K562 (cell line): ENCODE results near the gene CSDE1. TPM values are rescaled to one million over a fixed set of nuclear protein-coding genes. Genes with fewer than 3 reads are reported as not detected.

Source experiments
- ATAC-seq: fragments of 200-7000 bp; cut with Tn5 transposase; 3 replicates; pipeline ENCODE4 v1.9.1; 2020; ENCODE audit warnings: moderate library complexity
- BruUV-seq: library from RNA; stranded (reverse); fragments of 400-500 nt; replicated peaks from 2 replicates; lab custom pipeline; 2021; lab: Mats Ljungman, UMichigan
- CTCF ChIA-PET: fragments of 300-600 bp; formaldehyde crosslinking; extraction: SDS; loops from one replicate; lab custom pipeline; 2021; ENCODE audit warnings: low intra/inter-chr PET ratio; lab: Yijun Ruan, JAX
- POLR2A ChIA-PET: fragments of 300-600, 350-650 bp; sonication (Branson Sonifier 250); formaldehyde crosslinking; extraction: SDS; loops from one replicate; lab custom pipeline; 2021; ENCODE audit warnings: antibody characterized with exemption, inconsistent platforms; lab: Yijun Ruan, JAX
- DNase-seq, 4 experiments: peaks; one replicate each; pipeline versions ENCODE4 v3.0.0 to v3.0.0-alpha.2; 2011 to 2018; ENCODE audit warnings: low spot score in 3 of 4, mixed read lengths in 3 of 4; ENCODE audit errors: extremely low read depth in 1 of 4
- FAIRE-seq: peaks from 2 replicates; lab custom pipeline; 2011; peaks lifted over from hg19 to GRCh38; lab: Jason Lieb, UNC
- H2AFZ ChIP-seq: 2 replicates; pipeline ENCODE4 v1.6.0; 2011; ENCODE audit warnings: low read depth, low read length, control low read depth, inconsistent platforms
- H3K27ac ChIP-seq: fragments of 200-600 bp; 3 replicates; pipeline ENCODE4 v1.8.0; 2011; ENCODE audit warnings: low read depth, mild to moderate bottlenecking, control low read depth, inconsistent platforms, low read length, moderate library complexity, mixed read lengths; ENCODE audit errors: extremely low read depth
- H3K27me3 ChIP-seq, 2 experiments: fragments of 300-600 bp in 1 of 2; 2 replicates in 1 of 2; 3 replicates in 1 of 2; pipeline versions ENCODE4 v1.6.0 to v1.8.0; 2011; ENCODE audit warnings: inconsistent platforms in 2 of 2, low read length in 2 of 2, mild to moderate bottlenecking in 1 of 2, mixed read lengths in 1 of 2, moderate library complexity in 1 of 2; ENCODE audit not compliant: control insufficient read depth in 2 of 2, insufficient read depth in 2 of 2
- H3K36me3 ChIP-seq: fragments of 300-600 bp; 3 replicates; pipeline ENCODE4 v1.8.0; 2011; ENCODE audit warnings: mild to moderate bottlenecking, low read length, inconsistent platforms; ENCODE audit not compliant: control insufficient read depth, insufficient read depth
- H3K4me1 ChIP-seq, 2 experiments: fragments of 200-600 bp in 1 of 2; replicated peaks in 1 of 2; 2 replicates in 1 of 2; 3 replicates in 1 of 2; pipeline versions ENCODE4 v1.5.1 to v1.8.0; 2011; ENCODE audit warnings: inconsistent platforms in 2 of 2, low read length in 2 of 2, mild to moderate bottlenecking in 1 of 2, mixed read lengths in 1 of 2, moderate library complexity in 1 of 2; ENCODE audit not compliant: control insufficient read depth in 2 of 2, insufficient read depth in 2 of 2
- H3K4me2 ChIP-seq: 2 replicates; pipeline ENCODE4 v1.6.1; 2011; ENCODE audit warnings: low read length, control low read depth, inconsistent platforms, mixed read lengths; ENCODE audit not compliant: insufficient read depth
- H3K4me3 ChIP-seq: fragments of 200-600 bp; sonication (generic), shearing (Covaris generic); 2 replicates; pipeline ENCODE4 v1.5.1; 2016; ENCODE audit warnings: control low read depth, inconsistent platforms
- H3K79me2 ChIP-seq: fragments of 200-600 bp; 3 replicates; pipeline ENCODE4 v1.8.0; 2011; ENCODE audit warnings: low read length, inconsistent platforms; ENCODE audit not compliant: control insufficient read depth, insufficient read depth
- H3K9ac ChIP-seq, 2 experiments: 2 replicates each; pipeline versions ENCODE4 v1.6.0 to v1.6.1; 2011; ENCODE audit warnings: low read depth in 2 of 2, low read length in 2 of 2, control low read depth in 1 of 2, inconsistent platforms in 1 of 2, mild to moderate bottlenecking in 1 of 2, mixed read lengths in 1 of 2; ENCODE audit not compliant: insufficient read depth in 1 of 2
- H3K9me1 ChIP-seq: one replicate; pipeline ENCODE4 v1.6.0; 2011; ENCODE audit warnings: inconsistent platforms, mild to moderate bottlenecking, low read length, moderate library complexity; ENCODE audit not compliant: control insufficient read depth, insufficient read depth
- H3K9me3 ChIP-seq: replicated peaks from 2 replicates; pipeline ENCODE4 v1.5.1; 2011; ENCODE audit warnings: low read depth, low read length, inconsistent platforms; ENCODE audit not compliant: control insufficient read depth, insufficient read depth
- H4K20me1 ChIP-seq: replicated peaks from 2 replicates; pipeline ENCODE4 v1.6.1; 2011; ENCODE audit warnings: low read length, inconsistent platforms, mixed read lengths; ENCODE audit not compliant: control insufficient read depth, insufficient read depth
- CAMTA2 ChIP-seq: fragments of 250-450 bp; sonication (Bioruptor Pico); conservative IDR thresholded peaks from 2 replicates; pipeline ENCODE4 v1.5.1; 2022
- CREM ChIP-seq: IDR thresholded peaks from 2 replicates; pipeline ENCODE4 v1.6.1; 2014; ENCODE audit warnings: antibody characterized with exemption, low read depth
- EP300 ChIP-seq: IDR thresholded peaks from 2 replicates; pipeline ENCODE4 v1.6.1; 2012; ENCODE audit warnings: low read length, improper control_type of control experiment
- ESRRA ChIP-seq: fragments of 450-650 bp; IDR thresholded peaks from 2 replicates; pipeline ENCODE4 v1.6.1; 2014; ENCODE audit warnings: low read depth, mild to moderate bottlenecking, moderate library complexity, borderline replicate concordance
- GATA2 ChIP-seq: sonication (generic); formaldehyde crosslinking; IDR thresholded peaks from 2 replicates; pipeline ENCODE4 v1.4.0; 2020; ENCODE audit warnings: mild to moderate bottlenecking, missing genetic modification reagents
- MBD1 ChIP-seq: fragments of 250-450 bp; sonication (Bioruptor Pico); IDR thresholded peaks from 2 replicates; pipeline ENCODE4 v1.8.0; 2022; ENCODE audit warnings: inconsistent platforms
- MTA3 ChIP-seq: fragments of 450-650 bp; formaldehyde crosslinking; IDR thresholded peaks from 2 replicates; pipeline ENCODE4 v1.6.1; 2017; ENCODE audit warnings: mild to moderate bottlenecking, borderline replicate concordance
- NFIX ChIP-seq: fragments of 250-450 bp; sonication (Bioruptor Pico); IDR thresholded peaks from 2 replicates; pipeline ENCODE4 v1.4.0; 2020; ENCODE audit warnings: low read depth, mild to moderate bottlenecking, moderate library complexity
- NRF1 ChIP-seq, 2 experiments: fragments of 450-650 bp; IDR thresholded peaks in 1 of 2; conservative IDR thresholded peaks in 1 of 2; 2 replicates each; pipeline ENCODE4 v1.6.1; 2014; ENCODE audit warnings: mild to moderate bottlenecking in 2 of 2
- RAD51 ChIP-seq: fragments of 450-650 bp; IDR thresholded peaks from 2 replicates; pipeline ENCODE4 v1.7.1; 2016; ENCODE audit warnings: low read depth, mild to moderate bottlenecking, borderline replicate concordance
- SIN3A ChIP-seq, 2 experiments: fragments of 150-350 bp in 1 of 2; IDR thresholded peaks; 2 replicates each; pipeline ENCODE4 v1.6.1; 2011 to 2016; ENCODE audit warnings: borderline replicate concordance in 2 of 2, low read depth in 2 of 2, low read length in 2 of 2, mild to moderate bottlenecking in 2 of 2, moderate library complexity in 2 of 2; ENCODE audit not compliant: control insufficient read depth in 1 of 2
- STAT6 ChIP-seq: sonication (generic); formaldehyde crosslinking; IDR thresholded peaks from 2 replicates; pipeline ENCODE4 v1.8.1; 2023; ENCODE audit warnings: mild to moderate bottlenecking, missing genetic modification reagents
- ZNF134 ChIP-seq: fragments of 250-450 bp; sonication (Bioruptor Pico); conservative IDR thresholded peaks from 2 replicates; pipeline ENCODE4 v1.4.0; 2020
- ZNF280B ChIP-seq: fragments of 250-450 bp; sonication (Bioruptor Pico); IDR thresholded peaks from 2 replicates; pipeline ENCODE4 v1.5.1; 2021; ENCODE audit warnings: mild to moderate bottlenecking
- ZNF311 ChIP-seq: fragments of 250-450 bp; sonication (Bioruptor Pico); IDR thresholded peaks from 2 replicates; pipeline ENCODE4 v1.4.0; 2020; ENCODE audit warnings: mild to moderate bottlenecking, moderate library complexity
- ZNF436 ChIP-seq: fragments of 250-450, 450-650 bp; sonication (Bioruptor Pico); formaldehyde crosslinking; IDR thresholded peaks from 2 replicates; pipeline ENCODE4 v1.7.0; 2020; ENCODE audit warnings: mild to moderate bottlenecking
- WGBS: fragments of 100-300 bp; shearing (Covaris generic); methylation state at CpG from one replicate; pipeline ENCODE4 v1.1.6; 2016; ENCODE audit warnings: low coverage, mixed read lengths; ENCODE audit not compliant: insufficient coverage; ENCODE audit errors: missing lambda C conversion rate; 5-methylcytosine and 5-hydroxymethylcytosine counted together
- in situ Hi-C: fragments of 300-500 bp; cut with MboI; formaldehyde crosslinking; loops from 4 replicates; pipeline ENCODE4 v1.15.0; 2018; ENCODE audit warnings: inconsistent platforms, mixed read lengths
- intact Hi-C: fragments of 100-400 bp; cut with micrococcal nuclease; formaldehyde crosslinking; loops from 2 replicates; pipeline ENCODE4 v1.14.2; 2022
- polyA plus RNA-seq, 8 experiments: library from polyadenylated mRNA; depleted of rRNA in 4 of 8; stranded (reverse) in 5 of 8; unstranded in 3 of 8; fragments of >200 nt; fragmentation: Nextera tagmentation in 2 of 8; fragmentation: Illumina TruSeq in 1 of 8; extraction: Ambion mirVana in 2 of 8; extraction: Trizol in 1 of 8; gene quantifications; 2 replicates each; pipeline versions ENCODE4 v1.2.1 to v1.2.3, GENCODE V29; 2011 to 2014; ENCODE audit warnings: inconsistent platforms in 1 of 8, missing spikeins in 1 of 8
- total RNA-seq, 7 experiments: library from RNA; depleted of rRNA in 6 of 7; stranded (reverse); fragments of >200 nt in 6 of 7; fragmentation: Illumina TruSeq in 2 of 7; extraction: Trizol in 2 of 7; gene quantifications; 2 replicates each; pipeline versions ENCODE4 v1.2.1 to v1.2.3, GENCODE V29; 2011 to 2021; ENCODE audit warnings: low replicate concordance in 1 of 7

The CSDE1 gene
- total and polyA plus RNA-seq, 9 of the 15 experiments (the other 6 are each of a cell fraction or from before 2014, with no cell fraction given) = 174 to 538 (median 403) TPM

GRCh38 chr1:114756949-114757454 is 782 bp downstream of the CSDE1 start:
- intact Hi-C loops = loop anchor here (2.0 to 10.0 kb wide), 3 partner anchors 40 to 412 kb away; partner anchors contain the start of genes BCAS2 and NRAS
- in situ Hi-C loops = no loop called here
- FAIRE-seq (no peak), ATAC-seq (peak; percentile 35), DNase-seq (peak in 2 of 4 experiments; percentile 46 to 55)
- H4K20me1 ChIP-seq = peaks cover 48% of the 10 kb centered on the region
- H3K4me3 ChIP-seq = peak overlapping the region; percentile 93
- H3K79me2 ChIP-seq = peaks cover 59% of the 10 kb centered on the region
- peak overlapping the region; percentile 100 for H3K27ac ChIP-seq
- H3K9ac ChIP-seq = peak overlapping the region; percentile 98 to 100
- WGBS = 1% methylated on average over 17 of the region's 17 CpGs
- H3K9me1 ChIP-seq = no peaks in the 10 kb centered on the region
- H2AFZ ChIP-seq = peak overlapping the region; percentile 67
- H3K36me3 ChIP-seq = peaks cover 41% of the 10 kb centered on the region
- POLR2A ChIA-PET = interaction anchor here (0.6 to 3.2 kb wide), 11 partner anchors 9 to 765 kb away, joined by 3 to 17 read pairs (median 4); partner anchors contain the start of gene SIKE1
- H3K27me3 ChIP-seq = no peaks in the 10 kb centered on the region
- CTCF ChIA-PET = no interaction called here
- peaks cover 6% of the 10 kb centered on the region for H3K9me3 ChIP-seq
- peaks cover 3 to 32% of the 10 kb centered on the region in 2 experiments; a peak in 4 of 5 replicates for H3K4me1 ChIP-seq
- H3K4me2 ChIP-seq = peak overlapping the region; percentile 100
- no TSS peak for BruUV-seq
- TF ChIP-seq ZNF280B = no peak
- TF ChIP-seq NFIX (CRISPR knock-in tag) = no peak
- TF ChIP-seq ZNF134 = no peak
- no peak for TF ChIP-seq ESRRA
- TF ChIP-seq MTA3 = no peak
- TF ChIP-seq NRF1 (conservative IDR thresholded peaks at IDR 0.05 in 1 of 2, IDR thresholded peaks at IDR 0.05 in 1 of 2) = no peak
- TF ChIP-seq SIN3A (IDR thresholded peaks at IDR 0.05; ENCODE audit: borderline replicate concordance in 2 of 2, control insufficient read depth in 1 of 2, low read depth in 2 of 2, low read length in 2 of 2) = 0 out of 4 replicates have a peak, but pooled peaks have one; percentile 5 to 75
- no peak for TF ChIP-seq ZNF436 (CRISPR knock-in tag)
- TF ChIP-seq MBD1 (CRISPR knock-in tag) = no peak
- TF ChIP-seq EP300 = no peak
- peak; percentile 11; the same call in 1 of the 2 replicates for TF ChIP-seq STAT6 (CRISPR knock-in tag)
- TF ChIP-seq CREM = no peak
- peak; percentile 38; the same call in 1 of the 2 replicates for TF ChIP-seq GATA2
- 0 out of 2 replicates have a peak, but pooled peaks have one; percentile 14 for TF ChIP-seq CAMTA2 (CRISPR knock-in tag)
- TF ChIP-seq ZNF311 (CRISPR knock-in tag) = no peak
- TF ChIP-seq RAD51 = 0 out of 2 replicates have a peak, but pooled peaks have one; percentile 5
